ENCODE results near the gene SMARCE1.

The SMARCE1 gene

GRCh38 chr17:40671282-40671681 lies 23.7 kb upstream of the SMARCE1 start:
- TF ChIP-seq CTCF (conservative IDR thresholded peaks at IDR 0.05; ENCODE audit: low read depth), result no peak
- CTCF ChIA-PET, result no interaction called here
- POLR2A ChIA-PET (ENCODE audit: low non-redundant PET), result no interaction called here
- no peak for DNase-seq (ENCODE audit: low spot score)
- H3K27ac ChIP-seq, result no peak overlapping the region

- no peak for DNase-seq (ENCODE audit: low spot score)
- ChIA-PET POLR2A (ENCODE audit: low non-redundant PET) (no interaction called here), CTCF (interaction anchor here (0.6 kb wide), 1 partner anchor 185 kb away, joined by 5 read pairs; no protein-coding TSS in a partner anchor)
- no peak for TF ChIP-seq CTCF (conservative IDR thresholded peaks at IDR 0.05; ENCODE audit: low read depth)
- H3K27ac ChIP-seq, result no peak overlapping the region
Measured at GRCh38 chr17:40666331-40666730, 18.7 kb upstream of the SMARCE1 start.

- CTCF ChIA-PET, result no interaction called here
- POLR2A ChIA-PET (ENCODE audit: low non-redundant PET), result no interaction called here
- no peak for TF ChIP-seq CTCF (conservative IDR thresholded peaks at IDR 0.05; ENCODE audit: low read depth)
- no peak for DNase-seq (ENCODE audit: low spot score)
- H3K27ac ChIP-seq, result no peak within 1 kb of the TSS
Measured at GRCh38 chr17:40664582-40665333, 17.1 kb upstream of the SMARCE1 start, which contains the start of gene KRT222. Gene KRT222, minus strand, starts transcription at chr17:40665177. Its CDS starts 78 bp downstream, at chr17:40665099.

GRCh38 chr17:40663252-40663651 lies 15.6 kb upstream of the SMARCE1 start:
- ChIA-PET POLR2A (ENCODE audit: low non-redundant PET) (no interaction called here), CTCF (no interaction called here)
- H3K27ac ChIP-seq, result no peak overlapping the region
- no peak for TF ChIP-seq CTCF (conservative IDR thresholded peaks at IDR 0.05; ENCODE audit: low read depth)
- DNase-seq (ENCODE audit: low spot score), result no peak

- H3K27ac ChIP-seq, result no peak overlapping the region
- POLR2A ChIA-PET (ENCODE audit: low non-redundant PET), result no interaction called here
- DNase-seq (ENCODE audit: low spot score), result no peak
- CTCF ChIA-PET, result interaction anchor here (0.6 to 0.7 kb wide), 2 partner anchors 57 to 923 kb away, joined by 3 to 4 read pairs; no protein-coding TSS in a partner anchor
- TF ChIP-seq CTCF (conservative IDR thresholded peaks at IDR 0.05; ENCODE audit: low read depth), result no peak
Measured at GRCh38 chr17:40659911-40660310, 12.3 kb upstream of the SMARCE1 start.

- no peak overlapping the region for H3K27ac ChIP-seq
- ChIA-PET CTCF (interaction anchor here (1.1 kb wide), 1 partner anchor 39 kb away, joined by 3 read pairs; no protein-coding TSS in a partner anchor), POLR2A (ENCODE audit: low non-redundant PET) (no interaction called here)
- no peak for DNase-seq (ENCODE audit: low spot score)
- TF ChIP-seq CTCF (conservative IDR thresholded peaks at IDR 0.05; ENCODE audit: low read depth), result no peak
Measured at GRCh38 chr17:40658396-40658795, 10.8 kb upstream of the SMARCE1 start.

All from RWPE1 (cell line).